Measurements from ENCODE around the gene MYO1D. TPM values are rescaled to one million over a fixed set of nuclear protein-coding genes. Genes with fewer than 3 reads are reported as not detected.

The MYO1D gene
- polyA plus RNA-seq, 4 donors = 62.9 to 80.1 (median 73.6) TPM

DNA sequence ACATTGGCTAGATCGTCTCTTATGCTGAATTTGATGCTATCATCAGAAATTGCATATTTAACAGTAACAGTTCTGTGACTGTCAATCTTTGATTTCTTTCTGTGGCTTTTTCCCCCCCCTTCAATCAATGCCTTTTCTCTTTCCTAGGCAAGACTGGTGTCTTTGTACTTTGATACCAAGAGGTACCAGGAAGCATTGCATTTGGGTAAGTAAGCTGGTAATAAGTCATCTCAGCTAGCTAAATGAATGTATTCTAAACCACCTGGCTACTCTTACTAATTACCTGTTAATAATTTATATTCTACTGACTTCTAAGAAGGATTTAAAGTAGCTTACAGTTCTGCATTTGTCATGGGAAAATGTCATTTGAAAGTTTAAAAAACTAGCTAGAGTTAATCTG lies 412.6 kb downstream of the MYO1D start:
- Histone ChIP-seq H3K9me3 (ENCODE audit: control insufficient read depth in 2 of 2, insufficient read depth in 1 of 2, low read depth in 1 of 2, low read length in 1 of 2) (no peaks in the 10 kb centered on the region), H3K4me1 (ENCODE audit: control insufficient read depth in 3 of 3, insufficient read depth in 2 of 3, low read depth in 1 of 3, low read length in 2 of 3) (no peaks in the 10 kb centered on the region), H3K27me3 (ENCODE audit: control insufficient read depth in 3 of 3, insufficient read depth in 3 of 3, low read length in 3 of 3) (no peaks in the 10 kb centered on the region), H3K4me3 (ENCODE audit: low read depth in 1 of 3, low read length in 3 of 3) (no peak overlapping the region), H3K27ac (ENCODE audit: low read depth in 1 of 3, low read length in 2 of 3) (no peak overlapping the region), H3K36me3 (ENCODE audit: control insufficient read depth in 3 of 3, insufficient read depth in 2 of 3, low read depth in 1 of 3, low read length in 3 of 3) (peaks cover 6 to 45% (median 23%) of the 10 kb centered on the region in 3 donors)
- FAIRE-seq (no peak), DNase-seq (no peak)
- 26 to 62% (median 40%) methylated on average over 1 of the region's 1 CpG for WGBS, 3 donors

DNA sequence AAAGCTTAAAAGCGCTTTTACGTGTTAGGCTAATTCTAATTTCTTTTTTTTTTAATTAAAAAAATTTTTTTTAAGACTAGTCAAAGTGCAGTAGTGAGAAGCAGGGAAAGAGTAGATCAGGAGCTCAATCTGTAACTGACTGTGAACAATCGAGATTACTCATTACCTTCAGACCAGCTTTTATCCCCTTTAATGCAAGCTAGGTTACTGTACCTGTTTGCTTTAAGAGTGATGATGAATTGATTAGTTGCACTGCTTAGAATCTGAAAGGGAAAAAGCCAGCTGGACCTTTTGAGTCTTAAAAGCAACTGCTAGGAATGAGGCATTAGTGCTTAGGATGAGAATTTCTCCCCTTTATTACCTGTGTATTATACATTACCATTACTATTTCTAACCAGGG lies 413.6 kb downstream of the MYO1D start:
- Histone ChIP-seq H3K4me3 (ENCODE audit: low read depth in 1 of 3, low read length in 3 of 3) (no peak overlapping the region), H3K27ac (ENCODE audit: low read depth in 1 of 3, low read length in 2 of 3) (no peak overlapping the region), H3K4me1 (ENCODE audit: control insufficient read depth in 3 of 3, insufficient read depth in 2 of 3, low read depth in 1 of 3, low read length in 2 of 3) (no peaks in the 10 kb centered on the region), H3K27me3 (ENCODE audit: control insufficient read depth in 3 of 3, insufficient read depth in 3 of 3, low read length in 3 of 3) (no peaks in the 10 kb centered on the region), H3K9me3 (ENCODE audit: control insufficient read depth in 2 of 2, insufficient read depth in 1 of 2, low read depth in 1 of 2, low read length in 1 of 2) (no peaks in the 10 kb centered on the region), H3K36me3 (ENCODE audit: control insufficient read depth in 3 of 3, insufficient read depth in 2 of 3, low read depth in 1 of 3, low read length in 3 of 3) (peaks cover 8 to 46% (median 19%) of the 10 kb centered on the region in 3 donors)
- 73 to 90% (median 78%) methylated on average over 3 of the region's 3 CpGs for WGBS, 3 donors
- DNase-seq (no peak), FAIRE-seq (no peak)

DNA sequence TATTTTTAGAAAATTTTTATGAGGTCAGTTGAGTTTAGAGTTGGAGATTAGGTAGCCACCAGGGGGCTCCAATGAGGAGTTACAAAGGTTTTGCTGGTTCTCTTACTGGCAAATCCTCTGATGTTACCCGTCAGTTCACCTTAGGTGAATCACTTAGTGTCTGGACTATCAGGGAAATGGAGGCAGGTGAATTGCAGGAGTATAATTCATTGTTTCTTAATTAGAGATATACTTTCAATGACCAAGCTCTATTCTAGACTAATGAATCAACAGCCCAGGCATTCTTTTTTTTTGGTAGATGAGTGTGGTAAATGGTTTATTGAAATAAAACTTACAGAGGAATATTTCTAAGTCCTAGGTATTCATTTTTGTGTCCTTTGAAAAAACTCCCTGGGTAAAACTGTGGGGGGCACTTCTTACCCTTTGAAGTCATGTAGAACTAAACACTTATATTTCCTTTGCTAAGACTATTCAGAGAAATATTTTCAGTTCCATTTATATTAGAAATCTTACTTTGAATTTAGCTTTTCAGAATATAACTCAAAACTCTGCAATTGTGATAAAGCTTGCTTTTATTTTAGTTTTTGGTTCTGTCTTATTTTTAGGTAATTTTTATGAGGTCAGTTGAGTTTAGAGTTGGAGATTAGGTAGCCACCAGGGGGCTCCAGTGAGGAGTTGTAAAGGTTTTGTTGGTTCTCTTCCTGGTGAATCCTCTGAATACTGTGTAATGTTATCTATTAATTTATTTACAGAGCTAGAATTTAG lies 414.9 kb downstream of the MYO1D start:
- H3K36me3 ChIP-seq (ENCODE audit: control insufficient read depth in 3 of 3, insufficient read depth in 2 of 3, low read depth in 1 of 3, low read length in 3 of 3) = peaks cover 7 to 44% (median 20%) of the 10 kb centered on the region in 3 donors
- H3K4me1 ChIP-seq (ENCODE audit: control insufficient read depth in 3 of 3, insufficient read depth in 2 of 3, low read depth in 1 of 3, low read length in 2 of 3) = no peaks in the 10 kb centered on the region
- WGBS, 3 donors = 43 to 71% (median 58%) methylated on average over 1 of the region's 1 CpG
- H3K27me3 ChIP-seq (ENCODE audit: control insufficient read depth in 3 of 3, insufficient read depth in 3 of 3, low read length in 3 of 3) = no peaks in the 10 kb centered on the region
- H3K4me3 ChIP-seq (ENCODE audit: low read depth in 1 of 3, low read length in 3 of 3) = no peak overlapping the region
- H3K27ac ChIP-seq (ENCODE audit: low read depth in 1 of 3, low read length in 2 of 3) = no peak overlapping the region
- FAIRE-seq (peak; percentile 5), DNase-seq (peak; percentile 51 to 54)
- no peaks in the 10 kb centered on the region for H3K9me3 ChIP-seq (ENCODE audit: control insufficient read depth in 2 of 2, insufficient read depth in 1 of 2, low read depth in 1 of 2, low read length in 1 of 2)

DNA sequence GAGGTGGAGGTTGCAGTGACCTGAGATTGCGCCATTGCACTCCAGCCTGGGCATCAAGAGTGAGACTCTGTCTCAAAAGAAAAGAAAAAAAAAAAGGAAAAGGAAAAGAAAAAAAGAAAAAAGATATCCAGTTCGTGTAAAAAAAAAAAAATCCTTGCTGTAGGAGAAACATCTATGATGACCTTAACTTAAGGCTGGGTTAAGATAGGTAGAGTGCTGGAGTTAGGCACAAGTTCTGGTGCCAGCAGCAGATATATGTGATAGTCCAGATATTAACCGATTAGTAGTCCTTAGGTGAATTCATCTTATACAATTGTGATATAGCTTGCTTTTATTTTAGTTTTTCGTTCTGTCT lies 415.4 kb downstream of the MYO1D start:
- Histone ChIP-seq H3K27ac (ENCODE audit: low read depth in 1 of 3, low read length in 2 of 3) (no peak overlapping the region), H3K9me3 (ENCODE audit: control insufficient read depth in 2 of 2, insufficient read depth in 1 of 2, low read depth in 1 of 2, low read length in 1 of 2) (no peaks in the 10 kb centered on the region), H3K36me3 (ENCODE audit: control insufficient read depth in 3 of 3, insufficient read depth in 2 of 3, low read depth in 1 of 3, low read length in 3 of 3) (peaks cover 7 to 44% (median 20%) of the 10 kb centered on the region in 3 donors), H3K4me1 (ENCODE audit: control insufficient read depth in 3 of 3, insufficient read depth in 2 of 3, low read depth in 1 of 3, low read length in 2 of 3) (no peaks in the 10 kb centered on the region), H3K4me3 (ENCODE audit: low read depth in 1 of 3, low read length in 3 of 3) (no peak overlapping the region), H3K27me3 (ENCODE audit: control insufficient read depth in 3 of 3, insufficient read depth in 3 of 3, low read length in 3 of 3) (no peaks in the 10 kb centered on the region)
- 68 to 79% (median 72%) methylated on average over 4 of the region's 4 CpGs for WGBS, 3 donors
- FAIRE-seq (no peak), DNase-seq (no peak)

DNA sequence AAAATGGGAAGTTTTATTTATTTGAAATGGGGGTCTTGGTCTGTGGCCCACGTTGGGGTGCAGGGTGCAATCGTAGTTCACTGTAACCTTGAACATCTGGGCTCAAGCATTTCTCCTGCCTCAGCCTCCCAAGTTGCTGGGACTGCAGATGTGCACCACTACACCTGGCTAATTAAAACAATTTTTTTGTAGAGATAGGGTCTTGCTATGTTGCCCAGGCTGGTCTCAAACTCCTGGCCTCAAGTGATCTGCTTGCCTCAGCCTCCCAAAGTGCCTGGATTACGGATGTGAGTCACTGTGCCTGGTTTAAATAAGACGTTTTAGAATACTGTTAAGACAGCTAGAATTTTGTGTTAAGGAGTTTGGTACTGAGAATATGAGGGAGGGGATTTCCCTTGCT lies 416.9 kb downstream of the MYO1D start:
- H3K4me3 ChIP-seq (ENCODE audit: low read depth in 1 of 3, low read length in 3 of 3) = no peak overlapping the region
- 87 to 92% (median 89%) methylated on average over 4 of the region's 4 CpGs for WGBS, 3 donors
- H3K27me3 ChIP-seq (ENCODE audit: control insufficient read depth in 3 of 3, insufficient read depth in 3 of 3, low read length in 3 of 3) = no peaks in the 10 kb centered on the region
- no peaks in the 10 kb centered on the region for H3K4me1 ChIP-seq (ENCODE audit: control insufficient read depth in 3 of 3, insufficient read depth in 2 of 3, low read depth in 1 of 3, low read length in 2 of 3)
- no peaks in the 10 kb centered on the region for H3K9me3 ChIP-seq (ENCODE audit: control insufficient read depth in 2 of 2, insufficient read depth in 1 of 2, low read depth in 1 of 2, low read length in 1 of 2)
- peaks cover 7 to 37% (median 25%) of the 10 kb centered on the region in 3 donors for H3K36me3 ChIP-seq (ENCODE audit: control insufficient read depth in 3 of 3, insufficient read depth in 2 of 3, low read depth in 1 of 3, low read length in 3 of 3)
- H3K27ac ChIP-seq (ENCODE audit: low read depth in 1 of 3, low read length in 2 of 3) = no peak overlapping the region
- FAIRE-seq = no peak
- no peak for DNase-seq

DNA sequence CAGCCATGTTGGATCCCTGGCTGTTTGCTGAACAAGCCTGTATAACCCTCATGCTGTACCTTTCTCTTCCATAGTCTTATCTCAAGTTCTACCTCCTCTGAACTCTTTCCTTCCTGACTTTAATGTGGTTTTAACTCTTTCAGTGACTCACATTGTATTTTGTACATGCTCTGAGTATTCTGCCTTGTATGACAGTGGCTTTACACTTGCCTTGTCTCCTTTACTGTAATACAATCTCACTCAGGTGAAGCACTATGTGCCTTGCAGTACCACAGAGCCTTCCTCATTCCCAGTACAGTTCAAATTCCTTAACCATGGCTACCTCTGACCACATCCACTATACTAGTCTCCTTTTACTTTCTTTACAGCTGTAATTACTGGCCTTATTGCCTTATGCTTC lies 418.6 kb downstream of the MYO1D start:
- peaks cover 6 to 36% (median 30%) of the 10 kb centered on the region in 3 donors for H3K36me3 ChIP-seq (ENCODE audit: control insufficient read depth in 3 of 3, insufficient read depth in 2 of 3, low read depth in 1 of 3, low read length in 3 of 3)

DNA sequence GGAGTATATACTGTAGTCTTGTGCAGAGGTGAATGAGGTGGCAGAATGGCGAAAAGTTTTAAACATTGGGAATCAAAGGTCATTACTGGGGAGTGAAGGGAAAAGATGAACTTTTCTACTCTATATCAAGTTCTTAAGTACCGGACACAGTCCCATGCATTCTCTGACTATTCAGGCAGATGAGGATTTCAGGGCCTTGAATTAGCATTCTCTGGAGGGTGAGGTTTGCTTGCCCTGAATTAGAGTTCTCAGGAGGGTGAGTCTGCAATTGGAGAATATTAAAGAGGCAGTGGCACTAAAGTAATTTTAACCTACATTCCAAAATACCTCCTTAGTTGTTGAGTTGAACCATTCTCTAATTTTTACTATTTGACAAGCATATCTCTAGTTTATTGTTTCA lies 423.6 kb downstream of the MYO1D start:
- Histone ChIP-seq H3K4me1 (ENCODE audit: control insufficient read depth in 3 of 3, insufficient read depth in 2 of 3, low read depth in 1 of 3, low read length in 2 of 3) (no peaks in the 10 kb centered on the region), H3K27me3 (ENCODE audit: control insufficient read depth in 3 of 3, insufficient read depth in 3 of 3, low read length in 3 of 3) (no peaks in the 10 kb centered on the region), H3K9me3 (ENCODE audit: control insufficient read depth in 2 of 2, insufficient read depth in 1 of 2, low read depth in 1 of 2, low read length in 1 of 2) (no peaks in the 10 kb centered on the region), H3K27ac (ENCODE audit: low read depth in 1 of 3, low read length in 2 of 3) (no peak overlapping the region), H3K4me3 (ENCODE audit: low read depth in 1 of 3, low read length in 3 of 3) (no peak overlapping the region), H3K36me3 (ENCODE audit: control insufficient read depth in 3 of 3, insufficient read depth in 2 of 3, low read depth in 1 of 3, low read length in 3 of 3) (peaks cover 7 to 37% (median 27%) of the 10 kb centered on the region in 3 donors)
- FAIRE-seq (no peak), DNase-seq (no peak)
- 96 to 98% (median 98%) methylated on average over 2 of the region's 2 CpGs for WGBS, 3 donors

More for the DNA sequence above, 418.6 kb downstream of the MYO1D start:
- Histone ChIP-seq H3K27ac (ENCODE audit: low read depth in 1 of 3, low read length in 2 of 3) (no peak overlapping the region), H3K9me3 (ENCODE audit: control insufficient read depth in 2 of 2, insufficient read depth in 1 of 2, low read depth in 1 of 2, low read length in 1 of 2) (no peaks in the 10 kb centered on the region), H3K4me3 (ENCODE audit: low read depth in 1 of 3, low read length in 3 of 3) (no peak overlapping the region), H3K4me1 (ENCODE audit: control insufficient read depth in 3 of 3, insufficient read depth in 2 of 3, low read depth in 1 of 3, low read length in 2 of 3) (no peaks in the 10 kb centered on the region), H3K27me3 (ENCODE audit: control insufficient read depth in 3 of 3, insufficient read depth in 3 of 3, low read length in 3 of 3) (no peaks in the 10 kb centered on the region)
- DNase-seq = peak in 1 of 2 donors; percentile 50
- FAIRE-seq = no peak

DNA sequence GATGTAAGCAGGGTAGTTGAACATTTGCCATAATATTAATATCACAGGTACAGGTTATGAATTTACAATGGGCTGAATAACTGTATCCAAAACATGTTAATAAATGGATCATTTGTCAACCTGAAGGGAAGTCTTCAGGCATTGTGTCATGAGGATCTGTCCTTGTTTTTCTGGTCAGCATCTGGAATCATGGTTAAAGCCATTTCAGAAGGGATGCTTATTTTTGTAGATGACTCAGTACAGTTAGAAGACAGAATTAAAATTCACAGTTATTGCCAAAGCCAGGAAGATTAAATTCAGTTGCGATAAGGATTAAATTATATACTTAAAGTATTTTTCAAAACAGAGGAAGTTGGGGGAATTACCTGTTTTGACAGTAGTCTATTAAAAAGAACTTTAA lies 424.6 kb downstream of the MYO1D start:
- no peak overlapping the region for H3K27ac ChIP-seq (ENCODE audit: low read depth in 1 of 3, low read length in 2 of 3)
- no peaks in the 10 kb centered on the region for H3K9me3 ChIP-seq (ENCODE audit: control insufficient read depth in 2 of 2, insufficient read depth in 1 of 2, low read depth in 1 of 2, low read length in 1 of 2)
- no peak for FAIRE-seq
- no peak for DNase-seq
- peaks cover 6 to 34% (median 32%) of the 10 kb centered on the region in 3 donors for H3K36me3 ChIP-seq (ENCODE audit: control insufficient read depth in 3 of 3, insufficient read depth in 2 of 3, low read depth in 1 of 3, low read length in 3 of 3)
- no peak overlapping the region for H3K4me3 ChIP-seq (ENCODE audit: low read depth in 1 of 3, low read length in 3 of 3)
- 92 to 97% (median 95%) methylated on average over 1 of the region's 1 CpG for WGBS, 3 donors
- no peaks in the 10 kb centered on the region for H3K4me1 ChIP-seq (ENCODE audit: control insufficient read depth in 3 of 3, insufficient read depth in 2 of 3, low read depth in 1 of 3, low read length in 2 of 3)
- H3K27me3 ChIP-seq (ENCODE audit: control insufficient read depth in 3 of 3, insufficient read depth in 3 of 3, low read length in 3 of 3) = no peaks in the 10 kb centered on the region

DNA sequence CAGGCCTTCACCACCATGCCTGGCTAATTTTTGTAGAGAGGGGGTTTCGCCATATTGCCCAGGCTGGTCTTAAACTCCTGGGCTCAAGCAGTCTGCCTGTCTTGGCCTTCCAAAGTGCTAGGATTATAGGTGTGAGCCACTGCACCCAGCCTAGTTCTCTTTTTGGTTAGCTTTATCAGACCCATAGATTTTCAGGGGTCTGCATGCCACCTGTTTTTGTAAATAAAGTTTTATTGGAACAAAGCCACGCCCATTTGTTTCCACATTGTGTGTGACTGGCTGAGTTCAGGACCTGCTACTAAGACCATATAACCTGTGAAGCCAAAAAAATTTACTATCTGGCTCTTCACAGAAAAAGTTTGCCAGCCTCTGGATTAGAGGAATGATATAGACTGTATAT lies 425.0 kb downstream of the MYO1D start:
- Histone ChIP-seq H3K27ac (ENCODE audit: low read depth in 1 of 3, low read length in 2 of 3) (no peak overlapping the region), H3K27me3 (ENCODE audit: control insufficient read depth in 3 of 3, insufficient read depth in 3 of 3, low read length in 3 of 3) (no peaks in the 10 kb centered on the region), H3K4me1 (ENCODE audit: control insufficient read depth in 3 of 3, insufficient read depth in 2 of 3, low read depth in 1 of 3, low read length in 2 of 3) (peaks cover 0 to under 1% (median 0%) of the 10 kb centered on the region in 3 donors), H3K36me3 (ENCODE audit: control insufficient read depth in 3 of 3, insufficient read depth in 2 of 3, low read depth in 1 of 3, low read length in 3 of 3) (peaks cover 6 to 34% (median 29%) of the 10 kb centered on the region in 3 donors), H3K9me3 (ENCODE audit: control insufficient read depth in 2 of 2, insufficient read depth in 1 of 2, low read depth in 1 of 2, low read length in 1 of 2) (no peaks in the 10 kb centered on the region), H3K4me3 (ENCODE audit: low read depth in 1 of 3, low read length in 3 of 3) (no peak overlapping the region)
- 71 to 90% (median 86%) methylated on average over 2 of the region's 2 CpGs for WGBS, 3 donors
- DNase-seq (no peak), FAIRE-seq (no peak)

Measured in small intestine (tissue), 7 donors.